Measurements from ENCODE around the gene MGAT4A. TPM values are rescaled to one million over a fixed set of nuclear protein-coding genes. Genes with fewer than 3 reads are reported as not detected.

Gene MGAT4A
- total and polyA plus RNA-seq, 9 of the 15 experiments (the other 6 are each of a cell fraction or from before 2014, with no cell fraction given) = 0.03 to 0.53 (median 0.18) TPM; not detected in 2

GRCh38 chr2:98773907-98774306, 43.0 kb upstream of the MGAT4A start (continued):
- TF ChIP-seq TCF15 (CRISPR knock-in tag; IDR thresholded peaks at IDR 0.05) (no peak), CBX5 (IDR thresholded peaks at IDR 0.05; ENCODE audit: borderline replicate concordance, low read depth) (no peak), TCF7L2 (IDR thresholded peaks at IDR 0.05; ENCODE audit: low read depth, low read length) (no peak), MAFK (IDR thresholded peaks at IDR 0.05; ENCODE audit: low read length) (no peak), CHCHD3 (CRISPR knock-in tag; IDR thresholded peaks at IDR 0.05) (no peak), ETV1 (tag; conservative IDR thresholded peaks at IDR 0.05; ENCODE audit: low read depth) (no peak), CCAR2 (IDR thresholded peaks at IDR 0.05; ENCODE audit: low read depth, low read length) (no peak), NFIX (CRISPR knock-in tag; IDR thresholded peaks at IDR 0.05; ENCODE audit: low read depth) (no peak), ZEB2 (IDR thresholded peaks at IDR 0.05) (no peak), SPI1 (IDR thresholded peaks at IDR 0.05; ENCODE audit: borderline replicate concordance, low read depth, low read length) (no peak)
- TF ChIP-seq, protein P1, sequence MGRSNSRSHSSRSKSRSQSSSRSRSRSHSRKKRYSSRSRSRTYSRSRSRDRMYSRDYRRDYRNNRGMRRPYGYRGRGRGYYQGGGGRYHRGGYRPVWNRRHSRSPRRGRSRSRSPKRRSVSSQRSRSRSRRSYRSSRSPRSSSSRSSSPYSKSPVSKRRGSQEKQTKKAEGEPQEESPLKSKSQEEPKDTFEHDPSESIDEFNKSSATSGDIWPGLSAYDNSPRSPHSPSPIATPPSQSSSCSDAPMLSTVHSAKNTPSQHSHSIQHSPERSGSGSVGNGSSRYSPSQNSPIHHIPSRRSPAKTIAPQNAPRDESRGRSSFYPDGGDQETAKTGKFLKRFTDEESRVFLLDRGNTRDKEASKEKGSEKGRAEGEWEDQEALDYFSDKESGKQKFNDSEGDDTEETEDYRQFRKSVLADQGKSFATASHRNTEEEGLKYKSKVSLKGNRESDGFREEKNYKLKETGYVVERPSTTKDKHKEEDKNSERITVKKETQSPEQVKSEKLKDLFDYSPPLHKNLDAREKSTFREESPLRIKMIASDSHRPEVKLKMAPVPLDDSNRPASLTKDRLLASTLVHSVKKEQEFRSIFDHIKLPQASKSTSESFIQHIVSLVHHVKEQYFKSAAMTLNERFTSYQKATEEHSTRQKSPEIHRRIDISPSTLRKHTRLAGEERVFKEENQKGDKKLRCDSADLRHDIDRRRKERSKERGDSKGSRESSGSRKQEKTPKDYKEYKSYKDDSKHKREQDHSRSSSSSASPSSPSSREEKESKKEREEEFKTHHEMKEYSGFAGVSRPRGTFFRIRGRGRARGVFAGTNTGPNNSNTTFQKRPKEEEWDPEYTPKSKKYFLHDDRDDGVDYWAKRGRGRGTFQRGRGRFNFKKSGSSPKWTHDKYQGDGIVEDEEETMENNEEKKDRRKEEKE (IDR thresholded peaks at IDR 0.05; ENCODE audit: borderline replicate concordance in 1 of 2, control insufficient read depth in 1 of 2, low read depth in 2 of 2, low read length in 1 of 2) = no peak
- TF ChIP-seq, protein P2, sequence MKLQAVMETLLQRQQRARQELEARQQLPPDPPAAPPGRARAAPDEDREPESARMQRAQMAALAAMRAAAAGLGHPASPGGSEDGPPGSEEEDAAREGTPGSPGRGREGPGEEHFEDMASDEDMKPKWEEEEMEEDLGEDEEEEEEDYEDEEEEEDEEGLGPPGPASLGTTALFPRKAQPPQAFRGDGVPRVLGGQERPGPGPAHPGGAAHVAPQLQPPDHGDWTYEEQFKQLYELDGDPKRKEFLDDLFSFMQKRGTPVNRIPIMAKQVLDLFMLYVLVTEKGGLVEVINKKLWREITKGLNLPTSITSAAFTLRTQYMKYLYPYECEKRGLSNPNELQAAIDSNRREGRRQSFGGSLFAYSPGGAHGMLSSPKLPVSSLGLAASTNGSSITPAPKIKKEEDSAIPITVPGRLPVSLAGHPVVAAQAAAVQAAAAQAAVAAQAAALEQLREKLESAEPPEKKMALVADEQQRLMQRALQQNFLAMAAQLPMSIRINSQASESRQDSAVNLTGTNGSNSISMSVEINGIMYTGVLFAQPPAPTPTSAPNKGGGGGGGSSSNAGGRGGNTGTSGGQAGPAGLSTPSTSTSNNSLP (IDR thresholded peaks at IDR 0.05; ENCODE audit: borderline replicate concordance, low read depth, low read length) = no peak

Data from K562 (cell line).